Measurements from ENCODE around the gene OASL.

GRCh38 chr12:120988658-120989057 is 50.4 kb downstream of the OASL start:
- no peak for TF ChIP-seq CTCF (IDR thresholded peaks at IDR 0.05)
- TF ChIP-seq POLR2A (IDR thresholded peaks at IDR 0.05): no peak
- no peak for TF ChIP-seq EP300 (IDR thresholded peaks at IDR 0.05)

All from upper lobe of left lung (tissue), 4 donors.